ENCODE data around the gene SLC35F2. TPM values are rescaled to one million over a fixed set of nuclear protein-coding genes. Genes with fewer than 3 reads are reported as not detected.

Gene SLC35F2
- total RNA-seq, 1 donor from 2014 or later: 11.7 TPM

Other genes with a start within 250 kb of the SLC35F2 start
- gene SLN, start 146.7 kb downstream of the SLC35F2 start, total RNA-seq: 215 TPM
- 0.79 TPM for gene RAB39A, start 69.7 kb upstream of the SLC35F2 start, total RNA-seq
- 34.5 TPM for gene CUL5, start 150.1 kb upstream of the SLC35F2 start, total RNA-seq